Endothelial cell of umbilical vein (primary cell): ENCODE data around the gene KRT3.

ENCODE experiments used
- EZH2 ChIP-seq: IDR thresholded peaks from 2 replicates; pipeline ENCODE4 v1.6.1; 2012; ENCODE audit warnings: borderline replicate concordance, low read depth, mild to moderate bottlenecking, moderate library complexity, low read length, inconsistent platforms; ENCODE audit not compliant: severe bottlenecking
- MYC ChIP-seq: IDR thresholded peaks from one replicate; pipeline ENCODE4 v1.6.1; 2011; ENCODE audit warnings: mild to moderate bottlenecking, low read depth, low read length

DNA sequence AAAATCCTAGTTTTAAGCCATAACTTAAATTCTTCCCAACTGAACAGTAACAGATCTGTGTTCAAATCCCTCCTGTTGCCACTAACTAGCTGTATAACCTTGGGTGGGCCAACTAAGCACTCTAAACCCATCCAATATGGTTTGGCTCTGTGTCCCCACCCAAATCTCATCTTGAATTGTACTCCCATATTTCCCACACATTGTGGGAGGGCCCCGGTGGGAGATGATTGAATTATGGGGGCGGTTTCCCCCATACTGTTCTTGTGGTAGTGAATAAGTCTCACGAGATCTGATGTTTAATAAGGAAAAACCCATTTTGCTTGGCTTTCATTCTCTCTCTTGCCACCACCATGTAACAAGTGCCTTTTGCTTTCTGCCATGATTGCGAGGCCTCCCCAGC, 19.2 kb upstream of the KRT3 start:
- no peak for TF ChIP-seq MYC
- TF ChIP-seq EZH2: no peak
